K562 (cell line): ENCODE measurements around the gene UBE2L6. TPM values are rescaled to one million over a fixed set of nuclear protein-coding genes. Genes with fewer than 3 reads are reported as not detected.

ENCODE experiments used
- ADNP ChIP-seq: fragments of 200-800 bp; sonication (Bioruptor generic); IDR thresholded peaks from 2 replicates; pipeline ENCODE4 v1.6.1; 2016; ENCODE audit warnings: missing genetic modification characterization, missing compliant biosample characterization
- BRD9 ChIP-seq: fragments of 450-650 bp; IDR thresholded peaks from 2 replicates; pipeline ENCODE4 v1.6.1; 2018; ENCODE audit warnings: low read depth; ENCODE audit not compliant: partially characterized antibody
- CHD4 ChIP-seq: fragments of 200-600 bp; sonication (generic); IDR thresholded peaks from 3 replicates; pipeline ENCODE4 v1.6.1; 2012; ENCODE audit warnings: low read depth, mild to moderate bottlenecking, mixed read lengths, low read length, inconsistent platforms; ENCODE audit not compliant: insufficient read depth, insufficient replicate concordance, poor library complexity, severe bottlenecking
- FOXO4 ChIP-seq: fragments of 450-650 bp; formaldehyde crosslinking; IDR thresholded peaks from 2 replicates; pipeline ENCODE4 v1.4.0; 2020; ENCODE audit warnings: mild to moderate bottlenecking, moderate library complexity
- HDAC6 ChIP-seq: IDR thresholded peaks from 2 replicates; pipeline ENCODE4 v1.6.1; 2012; ENCODE audit warnings: low read depth, mild to moderate bottlenecking, control low read depth, inconsistent platforms, low read length, moderate library complexity
- NBN ChIP-seq: fragments of 450-650 bp; IDR thresholded peaks from 2 replicates; pipeline ENCODE4 v1.6.1; 2016; ENCODE audit warnings: low read depth, mild to moderate bottlenecking
- NCOA6 ChIP-seq: fragments of 450-650 bp; IDR thresholded peaks from 2 replicates; pipeline ENCODE4 v1.6.1; 2017; ENCODE audit warnings: mild to moderate bottlenecking
- NFIC ChIP-seq: fragments of 450-650 bp; IDR thresholded peaks from 2 replicates; pipeline ENCODE4 v1.6.1; 2017; ENCODE audit warnings: mild to moderate bottlenecking, inconsistent platforms
- NFRKB ChIP-seq: fragments of 450-650 bp; IDR thresholded peaks from 2 replicates; pipeline ENCODE4 v1.6.1; 2016; ENCODE audit warnings: low read depth
- NONO ChIP-seq, 2 experiments: fragments of 200-400 bp in 1 of 2; fragments of 450-650 bp in 1 of 2; formaldehyde crosslinking in 1 of 2; IDR thresholded peaks; 2 replicates each; pipeline ENCODE4 v1.6.1; 2017; ENCODE audit warnings: low read depth in 2 of 2, mild to moderate bottlenecking in 2 of 2, moderate library complexity in 2 of 2, low read length in 1 of 2
- PHF8 ChIP-seq: fragments of 200-600 bp; sonication (generic); IDR thresholded peaks from 2 replicates; pipeline ENCODE4 v1.6.1; 2012; ENCODE audit warnings: mixed run types, mild to moderate bottlenecking, inconsistent platforms, low read length, moderate library complexity, borderline replicate concordance
- RAD51 ChIP-seq: fragments of 450-650 bp; IDR thresholded peaks from 2 replicates; pipeline ENCODE4 v1.7.1; 2016; ENCODE audit warnings: low read depth, mild to moderate bottlenecking, borderline replicate concordance
- SAFB ChIP-seq: fragments of 200-400 bp; formaldehyde crosslinking; IDR thresholded peaks from 2 replicates; pipeline ENCODE4 v1.6.1; 2017; ENCODE audit warnings: low read depth, low read length, borderline replicate concordance
- SIN3A ChIP-seq, 2 experiments: fragments of 150-350 bp in 1 of 2; IDR thresholded peaks; 2 replicates each; pipeline ENCODE4 v1.6.1; 2011 to 2016; ENCODE audit warnings: borderline replicate concordance in 2 of 2, low read depth in 2 of 2, low read length in 2 of 2, mild to moderate bottlenecking in 2 of 2, moderate library complexity in 2 of 2; ENCODE audit not compliant: control insufficient read depth in 1 of 2
- SIN3B ChIP-seq: fragments of 450-650 bp; IDR thresholded peaks from 2 replicates; pipeline ENCODE4 v1.6.1; 2017; ENCODE audit warnings: low read depth, mild to moderate bottlenecking, moderate library complexity
- SMAD4 ChIP-seq: fragments of 250-450 bp; sonication (Bioruptor Pico); conservative IDR thresholded peaks from 2 replicates; pipeline ENCODE4 v1.8.0; 2021; ENCODE audit warnings: inconsistent platforms, mild to moderate bottlenecking, moderate library complexity
- SREBF1 ChIP-seq: fragments of 150-350 bp; IDR thresholded peaks from 2 replicates; pipeline ENCODE4 v1.6.1; 2014; ENCODE audit warnings: antibody characterized with exemption, low read depth, low read length, borderline replicate concordance
- SRSF9 ChIP-seq: fragments of 200-400 bp; formaldehyde crosslinking; IDR thresholded peaks from 2 replicates; pipeline ENCODE4 v1.6.1; 2017; ENCODE audit warnings: low read depth, low read length, borderline replicate concordance
- THRAP3 ChIP-seq: fragments of 450-650 bp; IDR thresholded peaks from 2 replicates; pipeline ENCODE4 v1.6.1; 2016; ENCODE audit warnings: mild to moderate bottlenecking, inconsistent platforms, borderline replicate concordance
- ZBTB26 ChIP-seq: fragments of 450-650 bp; formaldehyde crosslinking; IDR thresholded peaks from 2 replicates; pipeline ENCODE4 v1.4.0; 2022; ENCODE audit warnings: missing genetic modification characterization
- ZNF282 ChIP-seq: sonication (generic); formaldehyde crosslinking; IDR thresholded peaks from 2 replicates; pipeline ENCODE4 v1.8.1; 2023; ENCODE audit warnings: missing genetic modification reagents
- ZNF41 ChIP-seq: fragments of 250-450 bp; sonication (Bioruptor Pico); conservative IDR thresholded peaks from 2 replicates; pipeline ENCODE4 v1.4.0; 2020; ENCODE audit warnings: mild to moderate bottlenecking
- ZNF778 ChIP-seq: fragments of 450-650 bp; formaldehyde crosslinking; IDR thresholded peaks from 2 replicates; pipeline ENCODE4 v1.4.0; 2020; ENCODE audit warnings: mild to moderate bottlenecking, moderate library complexity
- polyA plus RNA-seq, 8 experiments: library from polyadenylated mRNA; depleted of rRNA in 4 of 8; stranded (reverse) in 5 of 8; unstranded in 3 of 8; fragments of >200 nt; fragmentation: Nextera tagmentation in 2 of 8; fragmentation: Illumina TruSeq in 1 of 8; extraction: Ambion mirVana in 2 of 8; extraction: Trizol in 1 of 8; gene quantifications; 2 replicates each; pipeline versions ENCODE4 v1.2.1 to v1.2.3, GENCODE V29; 2011 to 2014; ENCODE audit warnings: inconsistent platforms in 1 of 8, missing spikeins in 1 of 8
- total RNA-seq, 7 experiments: library from RNA; depleted of rRNA in 6 of 7; stranded (reverse); fragments of >200 nt in 6 of 7; fragmentation: Illumina TruSeq in 2 of 7; extraction: Trizol in 2 of 7; gene quantifications; 2 replicates each; pipeline versions ENCODE4 v1.2.1 to v1.2.3, GENCODE V29; 2011 to 2021; ENCODE audit warnings: low replicate concordance in 1 of 7

Gene UBE2L6
- total and polyA plus RNA-seq, 9 of the 15 experiments (the other 6 are each of a cell fraction or from before 2014, with no cell fraction given), result 5.9 to 24.9 (median 9.7) TPM

GRCh38 chr11:57567515-57568329 lies at the start of gene UBE2L6 (continued):
- TF ChIP-seq NBN, result 0 out of 2 replicates have a peak, but pooled peaks have one; percentile 54
- no peak for TF ChIP-seq ZNF41 (CRISPR knock-in tag)
- TF ChIP-seq SIN3A (IDR thresholded peaks at IDR 0.05; ENCODE audit: borderline replicate concordance in 2 of 2, control insufficient read depth in 1 of 2, low read depth in 2 of 2, low read length in 2 of 2), result peak; percentile 37 to 40; a peak in 2 of 4 replicates
- TF ChIP-seq ZNF778 (CRISPR knock-in tag), result no peak
- no peak for TF ChIP-seq SREBF1
- peak; percentile 63 for TF ChIP-seq ADNP
- no peak for TF ChIP-seq THRAP3
- TF ChIP-seq PHF8, result peak; percentile 63; the same call in 1 of the 2 replicates
- TF ChIP-seq NONO (IDR thresholded peaks at IDR 0.05; ENCODE audit: low read depth in 2 of 2, low read length in 1 of 2), result no peak
- no peak for TF ChIP-seq SAFB
- TF ChIP-seq HDAC6, result no peak
- no peak for TF ChIP-seq BRD9
- TF ChIP-seq NFIC, result peak; percentile 40
- TF ChIP-seq ZBTB26 (CRISPR knock-in tag), result no peak
- peak; percentile 63 for TF ChIP-seq SMAD4 (CRISPR knock-in tag)
- TF ChIP-seq NFRKB, result no peak
- TF ChIP-seq ZNF282 (CRISPR knock-in tag), result no peak
- TF ChIP-seq FOXO4 (CRISPR knock-in tag), result no peak
- peak; percentile 79 for TF ChIP-seq NCOA6
- no peak for TF ChIP-seq SIN3B
- no peak for TF ChIP-seq SRSF9
- TF ChIP-seq RAD51, result no peak
- no peak for TF ChIP-seq CHD4
